Measurements from ENCODE around the gene TNFRSF13B.
"Not testable (repeated sequence)": the region's sequence is repeated elsewhere in the genome, so short reads cannot be mapped to it uniquely, and the experiment has no call there.

TNFRSF13B gene

DNA sequence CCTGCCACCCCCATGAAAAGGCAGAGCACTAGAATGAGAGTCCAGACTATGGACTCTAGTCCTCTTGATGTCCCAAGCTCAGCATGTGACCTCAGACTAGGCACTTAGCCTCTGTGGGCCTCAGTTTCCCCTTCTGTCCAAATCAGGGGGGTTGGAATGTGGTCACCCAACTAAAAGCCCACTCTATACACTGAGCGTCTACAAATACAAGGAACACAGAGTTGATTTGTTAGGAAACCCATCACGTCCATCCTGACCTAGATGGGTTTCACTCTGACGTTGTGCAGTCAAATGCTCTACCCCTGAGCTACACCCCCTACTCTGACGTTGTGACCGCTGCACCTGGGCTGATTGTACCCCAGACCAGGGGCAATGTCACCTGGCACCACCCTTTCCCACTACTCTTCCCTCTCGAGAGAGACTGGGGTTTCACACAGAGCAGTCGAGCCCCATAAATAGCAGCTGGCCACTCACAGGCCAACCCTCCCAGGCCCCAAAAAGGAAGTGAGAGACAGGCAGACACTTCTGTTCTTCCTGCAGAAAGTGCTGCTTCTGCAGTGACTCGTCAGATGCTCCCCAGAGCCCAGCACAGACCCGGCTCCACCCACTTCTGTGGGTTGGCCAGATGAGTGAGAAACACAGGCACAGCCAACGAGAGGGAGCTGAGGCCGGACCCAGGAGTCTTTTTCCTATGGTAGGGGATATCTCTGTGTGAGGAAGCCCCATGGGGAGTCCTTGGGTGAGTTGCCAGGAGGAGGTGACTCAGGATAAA, 16.1 kb upstream of the TNFRSF13B start:
- DNase-seq (ENCODE audit: low read depth): peak; percentile 52
- TF ChIP-seq, protein P1, sequence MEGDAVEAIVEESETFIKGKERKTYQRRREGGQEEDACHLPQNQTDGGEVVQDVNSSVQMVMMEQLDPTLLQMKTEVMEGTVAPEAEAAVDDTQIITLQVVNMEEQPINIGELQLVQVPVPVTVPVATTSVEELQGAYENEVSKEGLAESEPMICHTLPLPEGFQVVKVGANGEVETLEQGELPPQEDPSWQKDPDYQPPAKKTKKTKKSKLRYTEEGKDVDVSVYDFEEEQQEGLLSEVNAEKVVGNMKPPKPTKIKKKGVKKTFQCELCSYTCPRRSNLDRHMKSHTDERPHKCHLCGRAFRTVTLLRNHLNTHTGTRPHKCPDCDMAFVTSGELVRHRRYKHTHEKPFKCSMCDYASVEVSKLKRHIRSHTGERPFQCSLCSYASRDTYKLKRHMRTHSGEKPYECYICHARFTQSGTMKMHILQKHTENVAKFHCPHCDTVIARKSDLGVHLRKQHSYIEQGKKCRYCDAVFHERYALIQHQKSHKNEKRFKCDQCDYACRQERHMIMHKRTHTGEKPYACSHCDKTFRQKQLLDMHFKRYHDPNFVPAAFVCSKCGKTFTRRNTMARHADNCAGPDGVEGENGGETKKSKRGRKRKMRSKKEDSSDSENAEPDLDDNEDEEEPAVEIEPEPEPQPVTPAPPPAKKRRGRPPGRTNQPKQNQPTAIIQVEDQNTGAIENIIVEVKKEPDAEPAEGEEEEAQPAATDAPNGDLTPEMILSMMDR (IDR thresholded peaks at IDR 0.05; ENCODE audit: low read length, missing control alignments): no peak
- H3K4me3 ChIP-seq (replicated peaks; ENCODE audit: low read depth, low read length): no peak overlapping the region

DNA sequence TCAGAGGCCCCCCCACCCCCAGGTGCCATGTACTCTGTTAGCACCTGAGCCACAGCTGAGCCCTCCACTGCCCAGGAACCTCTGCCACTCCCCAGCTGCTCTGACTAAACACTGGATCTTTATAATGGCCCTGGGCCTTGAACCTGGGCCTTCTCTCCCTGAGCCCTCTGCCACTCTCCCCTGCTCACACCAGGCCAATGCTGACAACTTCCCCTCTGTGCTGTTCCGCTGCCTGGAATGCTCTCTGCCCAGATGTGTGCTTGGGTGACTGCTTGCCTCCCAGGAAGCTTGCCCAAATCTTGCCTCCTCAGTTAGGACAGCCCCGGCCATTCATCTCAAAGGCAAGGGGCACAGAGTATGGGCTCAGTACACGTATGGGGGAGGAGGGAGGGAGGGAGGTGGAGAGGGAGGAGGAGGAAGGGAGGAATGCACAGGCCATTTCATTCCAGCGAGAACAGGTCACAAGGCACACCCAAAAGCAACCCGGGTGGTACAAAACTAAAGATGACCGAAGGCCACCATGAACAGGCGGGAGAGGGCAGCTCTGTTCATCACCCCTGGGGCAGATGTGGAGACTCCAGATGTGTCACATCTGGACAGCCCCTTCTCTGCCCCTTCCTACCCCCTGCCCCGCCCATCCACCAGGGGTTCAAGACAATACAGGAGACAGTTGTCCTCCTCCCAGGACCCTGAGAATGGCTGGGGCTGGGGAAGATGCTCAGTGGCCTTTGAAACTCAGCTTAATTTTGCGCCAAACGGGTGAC, 15.3 kb upstream of the TNFRSF13B start:
- no peak for DNase-seq (ENCODE audit: low read depth)
- TF ChIP-seq, protein P1 (IDR thresholded peaks at IDR 0.05; ENCODE audit: low read length, missing control alignments): no peak
- H3K4me3 ChIP-seq (replicated peaks; ENCODE audit: low read depth, low read length): no peak overlapping the region

DNA sequence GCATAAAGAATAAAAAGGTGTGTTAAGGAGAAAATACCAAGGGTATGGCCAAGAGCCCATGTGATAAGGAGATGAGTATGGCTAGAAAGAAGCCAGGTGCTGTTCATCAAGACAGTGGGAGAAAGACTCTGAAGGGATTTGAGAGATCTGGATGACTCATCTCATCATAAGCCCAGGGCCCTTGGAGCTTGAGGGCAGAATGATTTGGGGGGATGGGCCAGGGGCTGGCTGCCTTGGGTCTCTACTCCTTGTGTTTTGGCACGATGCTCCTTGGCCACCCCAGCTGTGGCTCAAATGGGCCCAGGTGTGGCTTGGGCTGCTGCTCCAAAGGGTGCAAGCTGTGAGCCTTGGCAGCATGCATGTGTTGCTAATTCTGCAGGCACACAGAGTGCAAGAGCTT, 14.5 kb upstream of the TNFRSF13B start:
- no peak overlapping the region for H3K4me3 ChIP-seq (replicated peaks; ENCODE audit: low read depth, low read length)
- TF ChIP-seq, protein P1 (IDR thresholded peaks at IDR 0.05; ENCODE audit: low read length, missing control alignments): no peak
- no peak for DNase-seq (ENCODE audit: low read depth)

DNA sequence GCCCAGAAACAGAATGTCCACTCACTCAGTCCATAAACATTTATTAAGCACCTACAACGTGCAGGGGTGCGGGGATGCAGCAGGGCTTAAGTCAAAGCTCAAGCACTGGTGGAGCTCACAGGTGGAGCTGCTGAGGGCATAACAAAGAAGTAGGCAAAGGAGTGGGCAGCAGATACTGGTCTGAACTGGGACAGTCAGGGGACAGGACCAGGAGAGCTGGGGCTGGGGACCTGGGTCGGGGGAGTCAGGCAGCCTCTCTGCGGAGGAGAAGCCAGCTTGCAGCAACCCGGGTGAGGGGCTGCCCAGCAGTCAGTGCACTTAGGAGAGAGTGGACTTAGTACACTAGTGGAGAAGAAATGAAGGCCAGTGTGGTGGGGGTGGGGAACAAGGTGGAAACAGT, 10.0 kb upstream of the TNFRSF13B start:
- no peak for DNase-seq (ENCODE audit: low read depth)
- TF ChIP-seq, protein P1 (IDR thresholded peaks at IDR 0.05; ENCODE audit: low read length, missing control alignments): no peak
- no peak overlapping the region for H3K4me3 ChIP-seq (replicated peaks; ENCODE audit: low read depth, low read length)

DNA sequence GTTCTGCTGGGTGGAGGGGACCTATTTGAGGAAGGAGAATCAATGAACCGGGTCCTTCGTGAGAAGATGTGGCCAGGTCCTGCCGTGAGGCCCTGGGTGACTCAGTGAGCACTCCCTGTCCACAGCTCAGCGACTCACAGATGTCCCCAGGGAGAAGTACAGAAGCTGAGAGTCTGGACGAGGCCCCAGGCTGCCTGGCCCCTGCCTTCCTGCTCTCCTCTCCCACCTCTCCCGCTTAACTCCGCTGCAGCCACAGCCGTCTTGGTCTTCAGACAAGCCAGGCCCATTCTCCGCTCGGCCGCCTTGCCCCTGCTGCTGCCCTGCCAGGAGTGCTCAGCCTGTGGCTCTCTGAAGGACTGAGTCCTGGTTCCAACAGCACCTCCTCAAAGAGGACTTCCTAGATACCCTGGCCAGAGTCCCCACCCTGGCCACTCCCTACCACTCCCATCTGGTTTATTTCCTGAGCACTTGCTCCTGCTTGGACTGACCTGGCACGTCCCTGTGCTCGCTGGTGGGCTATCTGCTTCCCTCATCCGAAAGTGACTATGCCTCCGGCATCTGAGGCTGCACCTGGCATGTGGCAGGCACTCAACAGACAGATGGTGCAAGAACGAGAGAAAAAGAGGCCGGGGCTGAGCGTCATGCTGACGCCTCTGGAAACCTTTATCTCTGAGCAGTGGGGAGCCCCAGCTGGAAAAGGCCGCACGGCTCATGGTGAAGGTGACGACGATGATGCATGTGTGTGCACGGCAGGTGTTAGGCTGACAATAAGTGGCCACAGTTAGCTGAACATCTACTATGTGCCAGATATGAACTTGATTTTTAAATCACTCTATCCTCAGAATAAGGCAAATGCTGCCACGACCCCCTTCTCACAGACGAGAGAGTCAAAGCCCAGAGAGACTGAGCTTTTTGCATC, 9.2 kb upstream of the TNFRSF13B start:
- TF ChIP-seq, protein P1 (IDR thresholded peaks at IDR 0.05; ENCODE audit: low read length, missing control alignments): no peak
- DNase-seq (ENCODE audit: low read depth): no peak
- H3K4me3 ChIP-seq (replicated peaks; ENCODE audit: low read depth, low read length): no peak overlapping the region

DNA sequence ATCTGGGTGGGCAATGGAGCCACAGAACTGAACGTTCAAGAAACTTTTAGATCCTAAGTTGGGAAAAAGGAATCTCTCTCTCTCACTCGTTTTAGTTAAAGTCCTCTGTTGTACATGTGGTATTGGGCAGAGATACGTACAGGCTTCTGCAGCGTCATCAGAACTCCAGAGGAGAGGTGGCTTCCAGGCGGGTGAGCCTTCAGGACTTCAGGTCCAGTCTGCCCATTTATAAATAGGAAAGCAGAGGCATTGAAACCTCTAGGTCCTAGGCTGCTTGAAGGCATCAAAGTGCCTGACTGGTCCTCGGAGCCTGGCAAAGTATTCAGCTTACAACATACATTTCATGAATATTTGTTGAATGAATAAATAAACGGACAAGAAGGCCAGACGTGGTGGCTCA, 8.1 kb upstream of the TNFRSF13B start:
- H3K4me3 ChIP-seq (replicated peaks; ENCODE audit: low read depth, low read length): no peak overlapping the region
- no peak for DNase-seq (ENCODE audit: low read depth)

DNA sequence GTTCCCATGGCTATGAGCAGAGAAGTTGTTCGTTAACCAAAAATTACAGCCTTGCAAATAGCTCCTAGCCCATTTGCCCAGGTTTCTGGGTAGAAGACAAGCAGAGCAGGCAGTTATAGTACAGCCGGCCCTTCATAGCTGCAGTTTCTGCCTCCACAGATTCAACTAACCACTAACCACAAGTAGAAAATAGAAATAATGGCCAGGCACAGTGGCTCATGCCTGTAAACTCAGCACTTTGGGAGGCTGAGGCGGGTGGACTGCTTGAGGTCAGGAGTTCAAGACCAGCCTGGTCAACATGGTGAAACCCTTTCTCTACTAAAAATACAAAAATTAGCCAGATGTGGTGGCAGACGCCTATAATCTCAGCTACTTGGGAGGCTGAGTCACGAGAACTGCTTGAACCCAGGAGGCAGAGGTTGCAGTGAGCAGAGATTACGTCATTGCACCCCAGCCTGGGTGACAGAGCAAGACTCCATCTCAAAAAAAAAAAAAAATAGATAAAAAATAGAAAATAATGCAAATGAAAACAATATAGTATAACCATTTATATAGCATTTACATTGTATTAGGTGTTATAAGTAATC, 7.4 kb upstream of the TNFRSF13B start:
- not testable (repeated sequence) for H3K4me3 ChIP-seq (replicated peaks; ENCODE audit: low read depth, low read length); DNase-seq (ENCODE audit: low read depth)

More for the DNA sequence above, 8.1 kb upstream of the TNFRSF13B start:
- TF ChIP-seq, protein P1 (IDR thresholded peaks at IDR 0.05; ENCODE audit: low read length, missing control alignments): no peak

All from fibroblast of pulmonary artery (primary cell).